NCI-H2029 treated with DMSO at 0.1 percent for 48 hours (cell line): Measurements from ENCODE around the gene PAQR7.

Experiments
- DNase-seq: peaks from one replicate; lab custom pipeline; 2025; lab: John Stamatoyannopoulos, UW

The PAQR7 gene, protein sequence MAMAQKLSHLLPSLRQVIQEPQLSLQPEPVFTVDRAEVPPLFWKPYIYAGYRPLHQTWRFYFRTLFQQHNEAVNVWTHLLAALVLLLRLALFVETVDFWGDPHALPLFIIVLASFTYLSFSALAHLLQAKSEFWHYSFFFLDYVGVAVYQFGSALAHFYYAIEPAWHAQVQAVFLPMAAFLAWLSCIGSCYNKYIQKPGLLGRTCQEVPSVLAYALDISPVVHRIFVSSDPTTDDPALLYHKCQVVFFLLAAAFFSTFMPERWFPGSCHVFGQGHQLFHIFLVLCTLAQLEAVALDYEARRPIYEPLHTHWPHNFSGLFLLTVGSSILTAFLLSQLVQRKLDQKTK

DNA sequence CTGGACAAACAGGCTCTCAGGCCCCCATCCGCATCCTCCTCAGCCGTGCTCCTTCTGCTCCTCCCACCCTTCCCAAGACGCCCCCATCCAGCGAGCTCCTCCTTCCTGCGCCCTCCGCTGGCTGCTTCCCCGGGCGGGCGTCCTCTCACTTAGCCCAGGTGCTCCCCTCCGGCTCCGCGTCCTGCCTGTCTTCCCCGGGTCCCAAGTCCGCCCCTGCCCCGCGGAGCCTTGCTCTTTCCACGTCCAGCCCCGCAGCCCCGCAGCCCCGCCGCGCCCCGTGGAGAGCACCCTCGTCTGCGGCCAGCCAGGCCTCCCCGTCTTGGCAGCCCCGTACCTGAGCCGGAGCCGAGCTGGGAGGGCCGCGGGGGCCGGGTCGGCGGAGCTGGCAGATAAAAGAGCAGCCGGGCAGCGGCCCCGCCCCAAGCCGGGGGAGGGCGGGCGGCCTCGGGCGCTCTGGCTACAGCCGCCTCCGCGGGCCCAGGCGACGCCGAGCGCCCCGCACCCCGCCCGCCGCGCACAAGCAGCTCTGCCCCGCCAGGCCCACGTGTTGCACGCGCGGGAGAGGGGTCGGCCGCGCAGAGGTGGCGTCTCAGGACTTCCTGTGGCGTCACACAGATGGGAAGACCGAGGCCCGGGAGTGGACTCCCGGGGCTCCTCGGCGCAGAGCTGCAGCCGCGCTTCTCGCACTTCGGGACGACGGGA is at the start of gene PAQR7:
Gene PAQR7, minus strand, starts transcription at position 555 of the 702 bp plus-strand sequence. CDS start 11,869 bp downstream, outside the sequence.
- peak; percentile 34 for DNase-seq

DNA sequence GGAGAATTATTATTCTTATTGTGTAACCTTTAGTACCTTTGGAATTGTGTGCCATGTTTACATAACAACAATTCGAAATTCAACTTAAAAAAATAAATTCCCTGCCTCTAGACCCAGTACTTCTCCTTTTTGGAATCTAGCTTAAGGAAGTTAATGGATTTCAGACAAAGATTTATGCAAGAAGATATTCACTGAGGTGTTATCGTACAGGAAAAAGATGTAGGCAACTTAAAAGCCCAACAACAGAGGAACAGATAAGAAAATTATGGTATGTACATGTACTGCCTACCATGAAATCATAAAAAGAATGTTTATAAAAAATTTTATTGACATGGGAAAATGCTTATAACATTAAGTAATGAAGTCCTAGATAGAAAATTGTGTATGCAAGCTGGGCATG is 48.9 kb upstream of the PAQR7 start:
- DNase-seq = no peak

DNA sequence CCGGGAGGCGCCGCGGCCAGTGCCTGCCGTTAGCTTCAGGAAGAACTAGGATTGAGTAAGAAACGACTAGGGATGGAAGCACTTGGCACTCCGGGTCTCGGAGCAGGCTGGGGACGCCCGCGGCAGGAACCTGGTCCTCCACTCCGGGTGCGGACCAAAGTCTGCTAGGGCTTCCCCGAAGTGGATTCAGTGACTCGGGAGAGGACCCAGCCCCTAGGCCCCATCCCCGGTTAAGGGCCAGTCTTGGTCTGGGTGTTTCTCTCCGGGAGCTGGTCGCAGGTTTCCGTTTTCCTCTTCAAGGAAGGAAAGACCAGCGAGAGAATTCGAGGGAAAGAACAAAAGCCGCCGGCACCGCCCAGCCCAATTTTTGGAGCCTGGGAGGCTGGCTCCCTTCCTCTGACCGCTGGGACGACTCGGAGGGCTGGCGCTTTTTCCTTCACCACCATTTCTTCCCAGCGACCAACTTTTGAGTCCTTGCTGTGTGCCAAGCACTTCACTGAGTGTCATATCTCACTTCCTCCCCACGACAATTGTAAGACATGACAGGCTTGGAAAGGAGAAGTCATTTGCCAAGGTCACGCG is 47.6 kb upstream of the PAQR7 start:
- DNase-seq = no peak

- DNase-seq = peak; percentile 49
Measured at GRCh38 chr1:25922056-25922970, 46.8 kb upstream of the PAQR7 start.

DNA sequence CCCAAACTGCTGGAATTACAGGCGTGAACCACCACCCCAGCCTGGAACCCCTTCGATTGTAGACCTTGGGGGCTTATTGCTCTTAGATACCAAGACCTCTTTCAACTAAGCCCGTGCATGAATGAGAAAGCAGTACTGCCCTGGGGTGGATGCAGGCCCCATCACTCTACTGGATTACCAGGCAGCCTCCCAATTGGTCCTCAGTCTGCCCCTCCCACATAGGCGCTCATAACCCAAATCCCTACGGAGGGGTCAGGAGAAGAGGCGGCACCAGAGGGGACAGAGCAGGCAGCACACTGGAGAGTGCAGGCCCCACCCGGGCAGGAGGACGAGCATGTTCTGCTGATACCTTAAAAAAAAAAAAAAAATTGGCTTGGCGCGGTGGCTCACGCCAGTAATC is 43.1 kb upstream of the PAQR7 start:
- DNase-seq = no peak

GRCh38 chr1:25917996-25918395 is 42.5 kb upstream of the PAQR7 start:
- no peak for DNase-seq

- DNase-seq = no peak
Measured at GRCh38 chr1:25916460-25916859, 41.0 kb upstream of the PAQR7 start.

GRCh38 chr1:25914074-25914995 is 38.8 kb upstream of the PAQR7 start:
- no peak for DNase-seq

GRCh38 chr1:25913206-25913605 is 37.7 kb upstream of the PAQR7 start:
- no peak for DNase-seq

GRCh38 chr1:25912076-25912831 is 36.7 kb upstream of the PAQR7 start:
- DNase-seq = no peak

DNA sequence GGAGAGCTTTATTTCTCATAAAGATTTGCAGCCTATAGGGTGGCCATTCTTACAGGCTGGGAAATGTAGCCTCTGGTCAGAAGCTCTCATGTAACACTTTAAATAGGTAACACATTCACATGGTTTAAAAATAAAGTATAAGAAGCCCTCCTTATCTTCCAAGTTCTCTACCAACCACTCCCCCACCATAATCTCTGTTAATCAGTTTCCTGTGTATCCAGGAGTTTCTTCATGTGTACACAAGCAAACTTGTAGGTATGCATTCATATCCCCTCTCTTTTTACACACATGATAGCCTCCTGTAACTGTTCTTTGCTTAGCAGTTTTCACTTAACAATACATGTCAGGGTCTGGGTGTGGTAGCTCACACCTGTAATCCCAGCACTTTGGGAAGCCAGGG is 35.7 kb upstream of the PAQR7 start:
- DNase-seq = no peak

DNA sequence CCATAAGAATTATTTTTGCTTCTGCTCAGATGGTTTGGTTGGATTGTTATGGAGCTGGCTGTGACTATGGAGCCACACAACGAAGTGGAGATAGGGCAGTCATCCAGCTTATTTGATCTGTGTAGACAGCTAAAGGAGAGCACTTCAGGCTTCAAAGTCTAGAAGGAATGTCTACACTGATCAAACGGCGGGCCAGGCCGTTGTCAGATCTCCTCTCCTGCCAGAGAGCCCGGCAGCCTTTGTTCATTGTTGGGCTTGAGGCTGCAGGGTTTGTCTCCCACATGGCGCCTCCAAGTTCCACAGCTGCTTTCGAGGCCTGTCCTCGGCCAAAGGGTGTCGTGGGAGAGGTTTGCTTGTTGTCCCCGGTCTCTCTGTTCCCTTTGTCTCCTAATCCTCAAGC is 33.5 kb upstream of the PAQR7 start:
- no peak for DNase-seq

DNA sequence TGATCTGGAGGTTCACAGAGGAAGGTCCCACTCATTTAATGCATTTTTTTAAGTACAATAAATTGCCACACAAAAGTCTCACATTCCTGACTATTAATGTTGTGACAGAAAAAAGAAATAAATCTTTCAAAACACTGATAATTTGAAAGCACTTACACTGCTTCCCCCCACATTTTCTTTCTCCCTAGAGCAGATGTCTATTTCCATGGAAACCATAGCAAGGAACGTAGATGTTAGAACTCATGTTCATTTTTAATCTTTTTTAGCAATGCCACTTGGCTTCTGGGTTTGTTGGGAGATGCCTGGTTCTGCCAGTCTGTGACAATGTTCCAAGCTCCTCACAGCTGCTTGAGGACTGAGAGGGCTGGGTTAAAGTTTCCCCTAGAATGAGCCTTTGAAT is 32.7 kb upstream of the PAQR7 start:
- no peak for DNase-seq

DNA sequence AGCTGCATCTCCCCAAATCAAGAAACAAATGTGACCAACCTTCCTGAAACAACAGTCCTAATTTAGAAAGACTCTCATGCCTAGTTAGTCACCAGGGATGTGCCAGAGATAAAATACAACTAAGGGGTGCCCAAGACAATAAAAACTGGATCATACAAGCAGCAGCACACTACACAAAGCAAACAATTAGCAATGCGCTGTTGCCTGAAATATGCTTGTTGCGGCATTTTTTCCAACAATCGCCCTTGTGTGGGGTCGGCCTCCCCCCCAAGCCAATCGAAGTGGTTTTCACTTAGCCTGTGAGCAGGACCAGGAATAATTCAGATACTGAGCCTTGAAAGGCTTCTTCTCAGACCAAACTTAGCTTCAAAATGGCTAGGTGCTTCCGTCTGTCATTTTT is 32.1 kb upstream of the PAQR7 start:
- DNase-seq = no peak

- DNase-seq = no peak
Measured at GRCh38 chr1:25906644-25907300, 31.3 kb upstream of the PAQR7 start.

GRCh38 chr1:25905680-25906643 is 30.5 kb upstream of the PAQR7 start, which contains the start of gene STMN1:
Gene STMN1, minus strand, starts transcription at chr1:25906419. Its CDS starts 1,743 bp downstream, at chr1:25904676.
- peak; percentile 60 for DNase-seq

- peak; percentile 69 for DNase-seq
Measured at GRCh38 chr1:25904943-25905679, 29.6 kb upstream of the PAQR7 start.

DNA sequence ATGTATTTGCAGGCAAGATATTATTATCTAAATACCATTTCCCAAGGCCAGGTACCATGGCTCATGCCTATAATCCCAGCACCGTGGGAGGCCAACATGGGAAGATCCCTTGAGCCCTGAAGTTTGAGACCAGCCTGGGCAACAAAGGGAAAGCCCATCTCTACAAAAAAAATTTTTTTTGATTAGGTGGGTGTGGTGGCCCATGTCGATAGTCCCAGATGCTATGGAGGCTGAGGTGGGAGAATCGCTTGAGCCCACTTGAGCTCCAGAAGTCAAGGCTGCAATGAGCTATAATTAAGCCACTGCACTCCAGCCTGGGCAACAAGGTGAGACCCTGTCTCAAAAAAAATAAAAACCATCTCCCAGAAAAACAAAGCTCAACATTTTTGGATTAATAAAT is 28.5 kb upstream of the PAQR7 start:
- DNase-seq = no peak
